CD4-positive, alpha-beta T cell treated with Interleukin-4 for 4 hours (primary cell): ENCODE data around the gene DHRS7C.

Source experiments
- DNase-seq: peaks from one replicate; pipeline ENCODE4 v3.0.0-alpha.2; 2020

DHRS7C gene

DNA sequence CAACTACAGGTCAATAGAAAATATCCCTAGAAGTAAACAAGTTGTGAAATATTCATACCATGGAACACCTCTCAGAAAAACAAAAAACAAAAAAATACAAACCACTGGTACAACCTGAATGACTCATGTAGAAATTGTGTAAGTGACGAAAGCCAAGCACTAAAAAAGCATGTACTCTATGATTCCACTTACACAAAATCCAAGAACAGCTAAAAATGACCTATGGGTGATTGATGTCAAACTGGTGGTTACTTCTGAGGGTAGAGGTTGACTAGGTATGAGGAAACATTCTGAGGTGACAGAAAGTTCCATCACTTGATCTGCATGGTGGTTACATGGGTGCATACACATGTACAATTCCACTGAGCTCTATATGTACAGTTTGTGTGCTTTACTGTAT is 31.1 kb downstream of the DHRS7C start:
- DNase-seq, result no peak

DNA sequence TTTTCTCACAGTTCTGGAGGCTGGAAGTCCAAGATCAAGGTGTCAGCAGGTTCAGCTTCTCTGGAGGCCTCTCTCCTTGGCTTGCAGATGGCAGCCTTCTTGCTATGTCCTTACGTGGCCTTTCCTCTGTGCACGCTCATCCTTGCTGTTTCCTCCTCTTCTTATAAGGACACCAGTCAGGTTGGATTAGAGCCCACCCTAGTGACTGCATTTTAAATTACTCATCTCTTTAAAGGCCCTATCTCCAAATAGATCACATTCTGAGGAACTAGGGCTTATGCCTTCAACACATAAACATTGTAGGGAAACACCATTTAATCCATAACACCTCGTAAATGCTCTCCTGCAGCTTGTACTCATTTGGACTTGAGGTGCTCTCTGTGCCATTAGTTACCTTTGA is 36.3 kb downstream of the DHRS7C start:
- DNase-seq, result no peak

DNA sequence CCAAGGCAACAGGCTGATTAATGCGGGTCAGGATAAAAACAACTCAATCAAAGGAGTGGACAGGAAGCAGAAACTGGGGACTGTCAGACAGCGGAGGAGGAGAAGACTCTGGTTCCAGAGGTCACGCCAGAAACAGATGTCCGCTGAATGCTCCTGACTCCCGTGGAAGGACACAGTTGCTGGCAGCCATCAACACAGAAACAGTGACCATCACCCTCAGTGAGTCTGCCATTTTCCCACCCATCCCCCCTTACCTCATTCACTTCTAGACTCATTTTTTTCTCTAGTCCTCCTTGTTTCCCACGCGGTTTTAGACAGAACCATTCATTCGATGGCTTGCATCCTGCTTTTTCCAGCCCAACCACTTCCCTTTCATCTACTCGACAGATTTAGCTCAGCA is 40.9 kb downstream of the DHRS7C start:
- DNase-seq, result no peak

DNA sequence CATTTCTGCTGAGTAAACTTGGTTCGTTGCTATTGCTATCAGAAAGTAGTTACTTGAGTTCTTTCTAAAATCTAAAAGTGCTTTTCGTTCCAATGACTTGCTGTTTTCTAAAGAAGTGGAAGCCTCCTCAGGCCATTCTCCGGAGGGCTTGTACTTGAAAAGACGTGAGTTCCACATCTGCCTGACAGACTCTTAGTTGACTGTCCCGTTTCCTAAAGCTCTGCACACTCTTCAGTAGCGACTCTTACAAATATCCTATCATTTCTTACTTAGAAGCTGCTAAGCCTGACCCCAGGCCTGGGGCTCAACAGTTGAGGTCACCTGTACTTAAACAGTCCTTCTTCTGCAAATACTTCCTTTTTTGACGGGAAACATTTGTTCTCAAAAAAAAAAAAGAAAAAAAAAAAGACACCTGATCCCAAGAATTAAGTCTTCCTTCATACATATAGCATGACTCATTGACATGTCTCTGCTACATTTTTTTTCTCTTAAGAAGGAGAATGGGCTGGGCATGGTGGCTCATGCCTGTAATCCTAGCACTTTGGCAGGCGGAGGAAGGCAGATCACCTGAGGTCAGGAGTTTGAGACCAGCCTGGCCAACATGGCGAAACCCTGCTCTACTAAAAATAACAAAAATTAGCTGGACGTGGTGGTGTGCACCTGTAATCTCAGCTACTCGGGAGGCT is 61.5 kb downstream of the DHRS7C start:
- DNase-seq, result no peak

DNA sequence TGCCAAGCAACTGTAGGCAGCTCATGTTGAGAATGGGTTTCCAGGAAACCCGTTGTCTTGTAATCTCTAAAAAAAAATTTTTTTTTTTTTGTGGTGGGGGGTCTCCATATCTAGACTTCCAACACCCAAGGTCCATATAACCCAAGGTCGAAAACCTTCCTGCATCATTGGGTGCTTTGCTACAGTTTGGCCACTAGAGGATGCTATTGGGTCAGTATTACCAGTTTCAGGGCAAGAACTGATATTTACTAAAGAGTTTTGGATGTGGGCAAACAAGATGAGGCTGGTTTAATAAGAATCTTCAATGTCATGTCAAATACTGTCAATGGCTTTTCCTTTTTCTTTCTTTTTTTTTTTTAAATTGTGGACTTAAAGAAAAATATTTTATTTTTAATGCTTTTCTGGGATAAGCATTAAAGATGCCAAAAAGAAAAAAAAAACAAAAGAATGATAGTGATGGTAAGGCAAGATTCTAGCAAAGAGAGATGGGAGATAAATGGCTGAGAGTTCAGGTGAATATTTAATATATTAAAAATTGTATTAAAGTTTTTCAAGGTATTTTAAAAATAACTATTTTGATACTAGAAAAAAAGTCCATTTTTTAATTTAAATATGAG is 62.2 kb downstream of the DHRS7C start:
- peak; percentile 36 for DNase-seq

DNA sequence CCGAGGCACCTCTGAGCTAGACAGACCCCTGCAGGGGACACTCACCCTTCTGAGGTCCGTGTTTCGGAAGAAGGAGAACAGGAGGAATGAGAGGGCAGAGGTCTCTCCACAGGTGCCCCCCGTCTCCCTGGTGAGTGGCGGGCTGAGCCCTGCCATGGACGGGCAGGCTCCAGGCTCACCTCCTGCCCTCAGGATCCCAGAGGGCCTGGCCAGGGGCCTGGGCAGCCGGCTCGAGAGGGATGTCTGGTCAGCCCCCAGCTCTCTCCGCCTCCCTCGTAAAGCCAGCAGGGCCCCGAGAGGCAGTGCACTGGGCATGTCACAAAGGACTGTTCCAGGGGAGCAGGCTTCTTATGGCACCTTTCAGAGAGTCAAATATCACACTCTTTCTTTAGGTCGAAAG is 62.8 kb downstream of the DHRS7C start:
- no peak for DNase-seq

DNA sequence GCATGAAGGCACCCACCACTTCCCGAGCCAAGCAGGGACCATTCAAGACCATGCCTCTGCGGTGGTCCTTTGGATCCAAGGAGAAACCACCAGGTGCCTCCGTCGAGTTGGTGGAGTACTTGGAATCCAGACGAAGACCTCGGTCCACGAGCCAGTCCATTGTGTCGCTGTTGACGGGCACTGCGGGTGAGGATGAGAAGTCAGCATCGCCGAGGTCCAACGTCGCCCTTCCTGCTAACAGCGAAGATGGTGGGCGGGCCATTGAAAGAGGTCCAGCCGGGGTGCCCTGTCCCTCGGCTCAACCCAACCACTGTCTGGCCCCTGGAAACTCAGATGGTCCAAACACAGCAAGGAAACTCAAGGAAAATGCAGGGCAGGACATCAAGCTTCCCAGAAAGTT is 63.4 kb downstream of the DHRS7C start:
- no peak for DNase-seq

DNA sequence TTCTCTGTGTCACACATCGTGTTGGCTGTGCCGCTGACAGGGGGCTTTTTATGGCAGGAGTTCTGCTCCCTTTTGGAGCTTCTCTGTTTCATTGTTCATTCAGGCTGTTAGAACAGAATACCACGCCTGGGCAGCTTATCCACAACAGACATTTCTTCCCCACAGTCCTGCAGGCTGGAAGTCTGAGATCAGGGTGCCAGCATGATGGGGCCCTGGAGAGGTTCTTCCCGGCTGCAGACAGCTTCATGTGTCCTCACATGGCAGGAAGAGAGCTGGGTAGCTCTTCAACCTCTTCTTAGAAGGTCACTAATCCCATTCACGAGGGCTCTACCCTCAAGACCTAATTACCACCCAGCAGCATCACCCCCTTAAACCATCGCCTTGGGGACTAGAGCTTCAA is 65.1 kb downstream of the DHRS7C start:
- DNase-seq, result no peak

DNA sequence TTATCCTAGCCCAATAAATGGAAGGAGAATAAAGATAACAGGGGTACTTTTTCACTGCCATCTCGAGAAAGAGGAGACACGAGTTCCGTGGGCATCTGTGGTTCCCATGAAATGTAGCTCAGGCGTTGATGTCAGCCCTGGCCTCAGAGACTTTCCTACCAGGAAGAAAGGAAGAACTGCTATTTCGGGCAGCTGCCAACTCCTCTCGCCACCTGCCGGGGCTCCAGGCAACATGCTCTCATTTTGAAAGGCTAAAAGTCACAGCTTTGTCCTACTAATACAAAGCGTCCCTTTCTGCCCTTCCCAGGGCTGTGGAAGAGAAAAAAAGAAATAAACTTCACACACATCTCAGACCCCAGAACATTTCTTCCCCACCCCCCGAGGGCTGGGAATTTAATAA is 65.8 kb downstream of the DHRS7C start:
- no peak for DNase-seq
